ENCODE results near the gene PANX1.
"Not testable (repeated sequence)": the region's sequence is repeated elsewhere in the genome, so short reads cannot be mapped to it uniquely, and the experiment has no call there.

PANX1 gene

GRCh38 chr11:94150056-94150455, 21.4 kb downstream of the PANX1 start:
- no peak for DNase-seq (ENCODE audit: low read depth in 2 of 2)

GRCh38 chr11:94150704-94151685, 22.4 kb downstream of the PANX1 start:
- DNase-seq (ENCODE audit: low read depth in 2 of 2): no peak

GRCh38 chr11:94151903-94152677, 23.4 kb downstream of the PANX1 start:
- no peak for DNase-seq (ENCODE audit: low read depth in 2 of 2)

GRCh38 chr11:94152678-94153065, 24.0 kb downstream of the PANX1 start:
- no peak for DNase-seq (ENCODE audit: low read depth in 2 of 2)

- DNase-seq (ENCODE audit: low read depth in 2 of 2): no peak
Measured at GRCh38 chr11:94153320-94153719, 24.7 kb downstream of the PANX1 start.

GRCh38 chr11:94154095-94154856, 25.6 kb downstream of the PANX1 start:
- DNase-seq (ENCODE audit: low read depth in 2 of 2): no peak

GRCh38 chr11:94157339-94157738, 28.7 kb downstream of the PANX1 start:
- DNase-seq (ENCODE audit: low read depth in 2 of 2): not testable (repeated sequence)

GRCh38 chr11:94168882-94169281, 40.2 kb downstream of the PANX1 start:
- DNase-seq (ENCODE audit: low read depth in 2 of 2): no peak

GRCh38 chr11:94169516-94169915, 40.9 kb downstream of the PANX1 start:
- no peak for DNase-seq (ENCODE audit: low read depth in 2 of 2)

- DNase-seq (ENCODE audit: low read depth in 2 of 2): no peak
Measured at GRCh38 chr11:94169930-94170545, 41.4 kb downstream of the PANX1 start.

GRCh38 chr11:94170953-94171352, 42.3 kb downstream of the PANX1 start:
- no peak for DNase-seq (ENCODE audit: low read depth in 2 of 2)

GRCh38 chr11:94171693-94172440, 43.2 kb downstream of the PANX1 start:
- DNase-seq (ENCODE audit: low read depth in 2 of 2): no peak

GRCh38 chr11:94175535-94175934, 46.9 kb downstream of the PANX1 start:
- DNase-seq (ENCODE audit: low read depth in 2 of 2): no peak

- DNase-seq (ENCODE audit: low read depth in 2 of 2): no peak
Measured at GRCh38 chr11:94178331-94178730, 49.7 kb downstream of the PANX1 start.

GRCh38 chr11:94179696-94180095, 51.1 kb downstream of the PANX1 start:
- DNase-seq (ENCODE audit: low read depth in 2 of 2): no peak

GRCh38 chr11:94181526-94181925, 52.9 kb downstream of the PANX1 start:
- no peak for DNase-seq (ENCODE audit: low read depth in 2 of 2)

GRCh38 chr11:94181943-94182342, 53.3 kb downstream of the PANX1 start:
- DNase-seq (ENCODE audit: low read depth in 2 of 2): no peak

GRCh38 chr11:94183251-94183885, 54.7 kb downstream of the PANX1 start:
- no peak for DNase-seq (ENCODE audit: low read depth in 2 of 2)

- DNase-seq (ENCODE audit: low read depth in 2 of 2): no peak
Measured at GRCh38 chr11:94183886-94184264, 55.2 kb downstream of the PANX1 start.

- no peak for DNase-seq (ENCODE audit: low read depth in 2 of 2)
Measured at GRCh38 chr11:94184362-94184761, 55.7 kb downstream of the PANX1 start.
